ENCODE results near the gene MIOS.

GRCh38 chr7:7651479-7651878 lies 84.8 kb downstream of the MIOS start:
- TF ChIP-seq CTCF (IDR thresholded peaks at IDR 0.05) (no peak), POLR2A (IDR thresholded peaks at IDR 0.05) (no peak), POLR2AphosphoS5 (IDR thresholded peaks at IDR 0.05) (no peak)

All from upper lobe of left lung (tissue), 4 donors.